Measurements from ENCODE around the gene GPS1.

GPS1 gene

DNA sequence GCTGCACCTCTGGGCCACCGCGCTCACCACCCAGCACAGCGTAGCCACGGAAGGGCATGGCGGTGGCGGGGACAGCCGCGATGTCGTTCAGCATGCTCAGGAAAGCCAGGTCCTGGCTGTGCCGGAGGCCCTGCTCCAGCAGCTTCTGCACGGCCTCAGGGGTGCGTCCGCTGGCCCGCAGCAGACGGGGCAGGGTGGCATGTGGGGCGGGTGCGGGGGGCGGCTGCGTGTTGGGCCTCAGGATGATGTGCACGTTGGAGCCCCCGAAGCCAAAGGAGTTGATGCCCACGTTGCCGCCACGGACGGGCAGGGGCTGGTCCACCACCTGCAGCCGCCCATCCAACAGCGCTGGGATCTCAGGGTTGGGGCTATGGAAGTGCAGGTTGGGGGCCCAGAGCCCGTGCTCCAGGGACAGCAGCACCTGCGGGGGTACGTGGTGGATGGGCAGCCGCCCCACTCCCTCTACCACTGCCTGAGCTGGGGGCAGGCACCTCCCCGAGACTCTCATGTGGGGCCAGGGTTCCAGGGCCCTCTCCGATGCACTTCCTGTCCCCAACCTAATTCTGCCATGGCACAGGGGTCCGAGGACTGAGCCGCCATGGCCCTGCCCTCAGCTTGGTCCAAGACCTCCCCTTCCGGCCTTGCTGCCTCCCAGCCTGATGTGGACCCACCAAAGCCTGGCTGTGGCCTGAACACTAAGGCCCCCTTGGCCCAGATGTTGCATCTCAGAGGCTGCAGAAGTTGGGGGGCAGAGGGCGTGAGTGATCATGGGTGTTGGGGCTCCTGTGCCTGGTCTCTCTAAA lies 39.8 kb downstream of the GPS1 start:
- FAIRE-seq, result no peak
- TF ChIP-seq POLR2A (IDR thresholded peaks at IDR 0.05; ENCODE audit: low read depth, low read length), result no peak
- DNase-seq (ENCODE audit: insufficient read length, low spot score), result no peak

DNA sequence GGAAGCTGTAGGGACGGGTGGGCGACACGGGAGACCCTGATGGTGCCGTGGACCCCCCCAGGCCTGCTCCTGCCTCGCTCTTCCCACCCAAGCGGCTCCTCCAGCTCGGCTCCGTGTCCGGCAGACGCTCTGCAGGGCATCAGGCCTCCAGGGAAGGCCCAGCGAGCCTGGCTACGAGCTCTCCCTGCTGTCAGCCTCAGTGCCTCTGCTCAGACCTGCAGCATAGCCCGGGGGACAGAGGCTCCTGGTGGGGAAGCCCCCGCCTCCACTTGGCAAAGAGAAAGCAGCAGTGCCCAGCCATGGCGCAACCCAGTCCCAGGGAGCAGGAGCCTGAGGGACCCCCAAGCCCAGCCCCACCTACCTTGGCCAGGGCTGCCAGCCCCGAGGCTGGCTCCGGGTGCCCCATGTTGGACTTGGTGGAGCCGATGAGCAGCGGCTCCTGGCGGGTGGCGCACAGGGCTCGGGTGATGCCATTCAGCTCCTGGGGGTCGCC lies 40.4 kb downstream of the GPS1 start:
- DNase-seq (ENCODE audit: insufficient read length, low spot score), result no peak
- FAIRE-seq, result no peak
- TF ChIP-seq POLR2A (IDR thresholded peaks at IDR 0.05; ENCODE audit: low read depth, low read length), result no peak

DNA sequence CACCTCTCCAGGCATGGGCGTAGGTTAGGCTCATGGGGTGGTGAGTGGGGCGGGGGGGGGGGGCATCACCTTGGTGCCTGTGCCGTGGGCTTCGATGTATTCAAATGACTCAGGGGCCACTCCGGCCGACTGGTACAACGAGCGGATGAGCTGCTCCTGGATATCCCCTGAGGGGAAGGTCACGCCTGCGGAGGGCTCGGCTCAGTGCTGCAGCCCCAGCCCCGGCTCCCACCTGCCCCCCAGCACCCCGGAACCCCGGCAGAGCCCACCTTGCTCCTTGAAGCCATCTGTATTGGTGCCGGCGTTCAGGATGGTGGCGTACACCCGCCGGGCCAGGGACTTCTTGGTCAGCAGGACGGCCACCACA lies 40.9 kb downstream of the GPS1 start:
- TF ChIP-seq POLR2A (IDR thresholded peaks at IDR 0.05; ENCODE audit: low read depth, low read length), result no peak
- DNase-seq (ENCODE audit: insufficient read length, low spot score) (no peak), FAIRE-seq (no peak)

DNA sequence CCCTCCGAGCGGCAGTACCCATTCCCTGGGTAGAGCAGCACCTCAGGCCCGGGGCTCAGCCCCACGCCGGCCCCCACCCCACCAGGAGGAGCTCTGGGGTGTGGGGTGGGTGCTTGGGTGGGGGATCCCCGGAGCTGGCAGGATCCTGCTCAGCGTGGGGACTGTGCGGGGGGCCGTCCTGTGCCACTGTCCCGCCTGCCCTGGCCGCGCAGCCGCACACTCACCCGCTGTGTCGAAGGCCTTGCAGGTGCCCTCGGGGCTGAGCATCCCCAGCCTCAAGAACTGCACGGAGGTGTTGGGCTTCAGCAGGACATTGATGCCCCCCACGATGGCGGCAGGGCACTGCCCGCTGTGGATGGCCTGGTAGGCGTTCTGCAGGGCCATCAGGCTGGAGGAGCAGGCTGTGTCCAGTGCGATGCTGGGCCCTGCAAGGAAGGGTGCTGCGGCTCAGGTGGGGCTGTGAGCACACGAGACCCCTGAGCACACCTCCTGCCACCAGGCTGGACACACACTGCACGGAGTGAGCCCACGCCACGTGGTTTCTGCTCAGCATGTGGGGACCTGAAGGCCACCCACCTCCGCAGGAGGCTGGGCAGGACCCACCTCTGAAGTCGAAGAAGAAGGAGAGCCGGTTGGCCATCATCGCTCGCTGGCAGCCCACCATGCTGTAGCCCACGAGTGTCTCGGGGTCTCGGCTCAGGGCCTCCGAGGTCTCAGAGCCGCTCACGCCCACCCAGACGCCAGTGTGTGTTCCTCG lies 41.5 kb downstream of the GPS1 start:
- TF ChIP-seq POLR2A (IDR thresholded peaks at IDR 0.05; ENCODE audit: low read depth, low read length), result no peak
- FAIRE-seq (no peak), DNase-seq (ENCODE audit: insufficient read length, low spot score) (no peak)

DNA sequence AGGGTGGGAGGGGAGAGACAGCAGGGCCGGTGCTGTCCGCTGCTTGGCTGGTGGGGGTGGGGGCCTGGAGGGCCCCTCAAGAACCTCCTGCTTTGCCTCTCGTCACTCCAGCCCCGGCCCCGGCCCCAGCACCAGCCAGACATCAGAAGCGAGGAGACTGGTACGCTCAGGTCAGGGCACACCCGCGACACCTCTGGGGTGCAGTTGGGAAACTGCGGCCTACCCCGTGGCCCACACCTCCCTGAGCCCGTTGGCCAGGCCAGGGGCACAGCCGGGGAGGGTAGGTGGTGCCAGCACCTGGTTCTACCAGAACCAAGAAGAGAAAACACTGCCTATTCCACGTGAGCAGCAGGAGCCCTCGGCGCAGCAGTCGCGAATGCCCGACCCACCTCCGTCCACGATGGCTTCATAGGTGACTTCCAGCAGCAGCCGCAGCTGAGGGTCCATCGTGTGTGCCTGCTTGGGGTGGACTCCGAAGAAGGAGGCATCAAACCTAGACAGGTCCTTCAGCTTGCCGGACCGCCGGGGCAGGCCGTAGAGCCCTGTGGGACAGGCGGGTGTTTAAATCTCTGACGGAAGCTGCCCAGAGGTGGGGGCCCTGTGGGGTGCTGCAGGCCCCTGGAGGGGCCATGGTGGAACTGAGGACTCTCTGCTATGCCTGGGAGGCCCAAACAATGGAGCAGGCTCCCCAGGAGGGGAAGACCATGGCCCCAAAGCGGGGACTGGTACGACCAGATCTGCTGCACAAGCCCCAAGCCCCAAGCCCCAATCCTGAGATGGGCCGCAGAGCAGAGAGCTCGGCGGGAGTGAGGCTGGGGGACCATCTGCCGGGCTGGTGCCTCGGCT lies 43.5 kb downstream of the GPS1 start:
- TF ChIP-seq POLR2A (IDR thresholded peaks at IDR 0.05; ENCODE audit: low read depth, low read length), result no peak
- FAIRE-seq, result no peak
- DNase-seq (ENCODE audit: insufficient read length, low spot score), result no peak

DNA sequence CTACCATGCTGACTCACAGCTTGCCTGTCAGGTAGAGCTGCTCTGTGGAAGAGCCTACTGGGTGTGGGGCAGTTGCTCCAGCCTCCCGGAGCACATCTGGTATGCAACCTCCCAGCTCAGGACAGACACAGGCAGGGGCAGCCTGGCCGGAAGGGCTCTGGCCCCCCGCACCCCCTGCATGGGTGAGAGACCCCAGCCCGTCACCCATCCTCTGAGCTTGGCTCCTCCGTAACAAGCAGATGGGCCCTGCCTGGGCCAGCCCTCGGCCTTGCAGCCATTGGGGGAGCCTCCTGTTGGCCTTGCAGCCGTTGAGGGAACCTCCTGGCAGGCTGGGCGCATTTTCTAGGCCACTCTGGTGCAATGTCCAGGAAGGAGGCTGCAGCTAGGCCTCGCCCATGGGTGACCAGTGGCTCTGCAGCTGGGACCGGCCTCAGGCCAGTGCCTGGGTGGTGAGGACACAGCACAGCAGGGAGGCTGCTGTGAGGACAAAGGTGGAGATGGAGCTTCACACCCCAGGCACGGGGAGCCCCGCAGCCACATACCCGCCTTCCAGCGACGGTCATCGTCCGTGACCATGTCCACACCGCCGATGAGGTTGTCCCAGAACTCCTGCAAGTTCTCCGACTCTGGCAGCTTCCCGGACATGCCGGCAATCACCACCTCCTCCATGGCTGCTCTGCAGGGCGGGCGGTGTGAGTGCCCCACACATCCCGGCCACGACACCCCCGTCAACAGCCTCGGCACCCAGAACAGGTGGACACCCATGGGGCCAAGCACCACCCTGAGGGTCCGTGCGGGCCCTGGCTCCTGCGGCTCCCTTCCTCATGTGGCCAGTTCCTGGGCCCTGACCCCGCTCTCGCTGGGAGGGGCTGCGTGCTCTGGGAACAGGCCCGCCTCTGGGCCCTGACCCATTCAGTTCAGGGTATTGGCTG lies 44.3 kb downstream of the GPS1 start:
- DNase-seq (ENCODE audit: insufficient read length, low spot score) (no peak), FAIRE-seq (no peak)
- no peak for TF ChIP-seq POLR2A (IDR thresholded peaks at IDR 0.05; ENCODE audit: low read depth, low read length)

DNA sequence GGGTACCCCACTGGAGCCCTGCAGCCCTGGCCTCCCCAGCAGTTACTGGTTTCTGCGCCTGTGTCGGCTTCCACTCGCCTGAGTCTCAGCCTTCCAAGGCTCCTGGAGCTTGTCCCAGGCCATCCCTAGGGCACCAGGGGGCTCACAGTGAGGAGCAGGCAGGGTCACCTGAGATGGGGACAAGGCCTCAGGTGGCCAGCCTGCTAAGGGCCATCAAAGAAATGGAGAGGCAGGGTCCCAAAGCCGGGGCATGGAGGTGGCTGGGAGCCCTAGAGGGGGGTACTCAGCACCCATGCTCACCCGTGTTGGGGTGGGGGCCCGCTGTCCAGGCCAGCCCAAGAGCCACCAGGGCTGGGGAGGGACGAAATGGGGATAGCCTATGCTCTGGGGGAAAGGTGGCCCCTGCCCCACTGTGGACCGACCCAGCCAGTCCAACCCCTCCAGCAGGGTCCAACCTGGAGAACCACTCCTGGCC lies 45.0 kb downstream of the GPS1 start:
- no peak for TF ChIP-seq POLR2A (IDR thresholded peaks at IDR 0.05; ENCODE audit: low read depth, low read length)
- DNase-seq (ENCODE audit: insufficient read length, low spot score), result no peak
- no peak for FAIRE-seq

DNA sequence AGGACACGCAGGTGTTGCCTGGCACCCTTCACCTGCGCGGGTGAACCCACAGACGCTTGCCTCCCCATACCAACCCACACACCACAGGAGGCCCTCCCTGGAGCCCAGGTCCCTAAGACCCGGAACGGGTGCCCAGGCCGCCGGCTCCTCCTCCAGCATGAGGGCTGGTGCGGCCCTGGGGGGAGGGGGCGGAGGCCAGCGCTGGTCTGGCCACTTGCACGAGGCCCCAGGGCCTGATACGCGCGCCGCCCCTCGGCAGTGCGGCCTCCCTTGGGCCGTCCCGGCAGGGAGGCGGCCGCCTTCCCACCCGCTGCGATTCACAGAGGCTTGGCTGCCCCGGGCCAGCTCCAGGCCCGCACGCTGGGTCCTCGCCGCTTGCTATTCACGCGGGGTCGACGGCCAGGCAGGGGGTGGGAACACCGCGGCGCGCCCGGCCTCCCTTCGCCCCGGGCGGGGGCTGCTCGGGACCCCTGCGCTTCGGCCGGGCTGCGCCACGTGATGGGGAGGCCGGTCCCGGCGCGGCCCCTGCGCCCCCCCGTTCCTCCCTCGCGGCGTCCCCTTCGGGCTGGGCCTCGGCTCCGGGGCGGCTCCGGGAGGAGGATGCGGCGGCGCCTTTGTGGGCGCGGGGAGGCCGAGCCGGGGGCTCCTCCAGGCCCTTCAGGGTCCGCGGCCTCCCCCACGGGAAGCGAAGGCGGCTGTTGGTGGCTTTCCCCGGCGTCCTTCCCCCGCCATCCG lies 45.7 kb downstream of the GPS1 start:
- FAIRE-seq (no peak), DNase-seq (ENCODE audit: insufficient read length, low spot score) (peak; percentile 71)
- TF ChIP-seq POLR2A (IDR thresholded peaks at IDR 0.05; ENCODE audit: low read depth, low read length), result peak; percentile 27; the same call in 1 of the 2 replicates

DNA sequence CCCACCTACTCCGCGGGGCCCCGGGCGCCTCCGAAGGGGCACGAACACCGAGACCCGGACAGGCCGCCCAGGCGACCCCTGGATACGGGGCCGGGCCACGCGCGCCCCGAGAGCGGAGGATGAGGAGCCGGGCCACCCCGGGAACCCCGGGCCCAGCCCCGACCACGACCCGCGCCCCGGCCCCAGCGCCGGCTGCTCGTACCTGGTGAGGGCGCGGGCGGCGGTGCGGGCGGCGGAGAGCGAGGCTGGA lies 46.1 kb downstream of the GPS1 start:
- DNase-seq (ENCODE audit: insufficient read length, low spot score), result no peak
- no peak for TF ChIP-seq POLR2A (IDR thresholded peaks at IDR 0.05; ENCODE audit: low read depth, low read length)
- FAIRE-seq, result no peak

DNA sequence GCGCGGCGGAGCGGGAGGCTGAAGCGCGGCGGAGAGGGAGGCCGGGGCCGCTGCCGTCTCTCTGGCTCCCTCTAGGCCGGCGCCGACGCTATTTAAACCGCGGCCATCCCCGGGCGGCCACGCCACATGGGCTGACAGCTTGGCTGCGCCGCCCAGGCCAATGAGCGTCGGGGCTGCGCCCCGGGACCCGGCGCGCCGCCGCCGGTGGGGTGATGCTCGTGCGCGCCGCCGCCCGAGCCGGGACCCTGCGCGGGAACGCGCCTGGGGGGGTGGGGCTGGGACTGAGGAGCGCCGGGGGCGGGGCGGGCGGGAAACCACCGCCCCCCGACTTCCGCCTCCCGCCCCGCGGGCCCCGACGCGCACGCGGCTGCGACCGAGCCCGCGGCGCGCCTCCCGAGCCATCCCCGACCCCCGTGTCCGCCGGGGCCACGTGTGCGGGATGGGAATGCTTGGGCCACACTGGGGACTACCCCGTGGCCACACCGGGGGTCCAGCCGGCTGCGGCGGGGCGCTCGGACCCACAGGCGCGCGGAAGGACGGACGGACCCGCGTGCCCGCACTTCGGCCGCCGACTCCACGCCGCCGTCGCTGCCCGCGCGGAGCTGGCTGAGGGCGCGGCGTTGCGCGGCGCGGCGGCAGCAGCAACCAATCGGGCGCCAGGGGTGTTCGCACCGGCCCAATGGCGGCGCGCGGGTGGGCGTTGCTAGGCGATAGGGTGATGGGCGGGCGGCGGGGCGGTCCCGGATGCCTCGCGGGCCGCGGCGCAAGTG lies 46.7 kb downstream of the GPS1 start, which contains the start of gene FASN:
TSS of gene FASN (minus strand) at position 68 of the 770 bp plus-strand sequence. CDS start 1,791 bp downstream, outside the sequence.
- DNase-seq (ENCODE audit: insufficient read length, low spot score), result peak; percentile 100
- TF ChIP-seq POLR2A (IDR thresholded peaks at IDR 0.05; ENCODE audit: low read depth, low read length), result peak; percentile 99
- FAIRE-seq, result no peak

DNA sequence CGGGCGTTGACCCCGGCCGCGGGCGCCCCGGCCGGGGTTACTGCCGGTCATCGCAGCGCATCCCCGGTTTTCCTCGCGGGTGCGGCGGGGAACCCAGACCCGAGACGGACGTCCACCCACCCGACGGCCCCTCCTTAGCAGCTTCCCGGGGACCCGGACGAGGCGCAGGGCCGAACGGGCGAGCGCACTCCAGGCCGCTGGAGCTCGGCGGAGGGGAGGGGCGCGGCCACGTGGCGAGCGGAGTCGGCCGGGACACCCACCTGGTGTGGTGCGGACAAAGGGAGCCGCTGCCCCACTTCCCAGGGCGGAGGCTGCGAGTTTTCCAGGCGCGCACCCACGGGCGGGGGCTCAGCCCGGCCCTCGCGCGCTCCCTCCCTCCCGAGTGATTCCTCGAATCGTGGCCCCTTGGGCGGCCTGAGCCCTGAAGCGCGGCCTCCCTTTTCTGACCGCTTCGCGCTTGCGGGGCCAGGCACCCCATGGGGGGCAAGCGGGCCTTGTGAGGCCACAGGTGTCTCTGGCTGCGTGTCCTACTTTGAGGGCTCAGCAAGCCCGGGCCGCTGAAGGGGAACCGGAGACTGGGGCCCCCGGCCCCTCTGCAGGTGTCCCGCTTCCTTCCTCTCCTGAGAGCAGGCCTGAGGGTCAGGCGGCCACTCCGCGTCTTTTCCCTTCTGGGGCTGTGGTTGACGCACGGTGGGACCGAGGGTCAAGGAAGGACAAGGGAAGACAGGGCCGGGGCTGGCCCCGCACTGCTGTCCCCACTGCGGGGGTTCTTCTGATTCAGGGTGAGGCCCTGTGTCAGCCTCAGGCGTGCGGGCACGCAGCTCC lies 47.5 kb downstream of the GPS1 start:
- no peak for TF ChIP-seq POLR2A (IDR thresholded peaks at IDR 0.05; ENCODE audit: low read depth, low read length)
- FAIRE-seq (no peak), DNase-seq (ENCODE audit: insufficient read length, low spot score) (no peak)

All from H54 (cell line).